ENCODE data around the gene EFHD2. TPM values are rescaled to one million over a fixed set of nuclear protein-coding genes. Genes with fewer than 3 reads are reported as not detected.

The EFHD2 gene
- total RNA-seq, 1 experiment from 2014 or later: 90.8 TPM

DNA sequence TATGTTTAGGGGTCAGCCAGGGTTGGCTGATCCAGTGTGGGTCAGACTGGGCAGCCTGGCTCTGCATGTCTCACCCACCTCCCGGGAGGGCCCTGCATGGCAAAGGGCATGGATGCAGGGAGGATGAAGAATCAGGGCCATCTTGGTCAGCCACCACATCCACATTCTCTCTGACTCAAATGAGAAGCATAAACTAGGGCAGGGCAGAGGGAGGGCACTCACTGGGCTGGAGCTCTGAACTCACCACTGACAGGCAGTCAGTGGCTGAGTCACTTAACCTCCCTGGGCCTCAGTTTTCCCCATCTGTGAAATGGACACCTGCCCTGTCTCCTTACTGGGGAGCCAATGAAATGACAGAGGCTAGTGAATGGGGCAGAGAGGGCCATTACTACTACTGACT is 42.5 kb downstream of the EFHD2 start:
- no peak for DNase-seq (ENCODE audit: low read depth, low spot score)
- Histone ChIP-seq H3K4me1 (ENCODE audit: control insufficient read depth, insufficient read depth, low read length) (no peaks in the 10 kb centered on the region), H3K27ac (ENCODE audit: low read length) (no peak overlapping the region), H3K27me3 (ENCODE audit: control insufficient read depth, insufficient read depth, low read length) (no peaks in the 10 kb centered on the region), H3K4me3 (ENCODE audit: low read depth in 2 of 2, low read length in 2 of 2) (no peak overlapping the region), H3K36me3 (ENCODE audit: control insufficient read depth, insufficient read depth, low read length) (no peaks in the 10 kb centered on the region), H3K9me3 (ENCODE audit: control insufficient read depth, insufficient read depth, low read depth, low read length) (no peaks in the 10 kb centered on the region)
- BruUV-seq (replicated peaks): no TSS peak
- POLR2A ChIA-PET: no interaction called here
- in situ Hi-C loops (cut with HindIII; ENCODE audit: low pct_unique_long_range_greater_than_20kb, low sequenced_read_pairs) (no loop called here), intact Hi-C loops (cut with micrococcal nuclease; ENCODE audit: unreplicated experiment) (no loop called here)
- ATAC-seq: no peak
- TF ChIP-seq TCF7L2 (IDR thresholded peaks at IDR 0.05; ENCODE audit: low read depth, low read length) (no peak), SIN3A (IDR thresholded peaks at IDR 0.05; ENCODE audit: borderline replicate concordance, insufficient read depth, low read depth, low read length) (no peak), POLR2AphosphoS5 (IDR thresholded peaks at IDR 0.05; ENCODE audit: low read depth, low read length) (no peak)
- TF ChIP-seq, protein P1, sequence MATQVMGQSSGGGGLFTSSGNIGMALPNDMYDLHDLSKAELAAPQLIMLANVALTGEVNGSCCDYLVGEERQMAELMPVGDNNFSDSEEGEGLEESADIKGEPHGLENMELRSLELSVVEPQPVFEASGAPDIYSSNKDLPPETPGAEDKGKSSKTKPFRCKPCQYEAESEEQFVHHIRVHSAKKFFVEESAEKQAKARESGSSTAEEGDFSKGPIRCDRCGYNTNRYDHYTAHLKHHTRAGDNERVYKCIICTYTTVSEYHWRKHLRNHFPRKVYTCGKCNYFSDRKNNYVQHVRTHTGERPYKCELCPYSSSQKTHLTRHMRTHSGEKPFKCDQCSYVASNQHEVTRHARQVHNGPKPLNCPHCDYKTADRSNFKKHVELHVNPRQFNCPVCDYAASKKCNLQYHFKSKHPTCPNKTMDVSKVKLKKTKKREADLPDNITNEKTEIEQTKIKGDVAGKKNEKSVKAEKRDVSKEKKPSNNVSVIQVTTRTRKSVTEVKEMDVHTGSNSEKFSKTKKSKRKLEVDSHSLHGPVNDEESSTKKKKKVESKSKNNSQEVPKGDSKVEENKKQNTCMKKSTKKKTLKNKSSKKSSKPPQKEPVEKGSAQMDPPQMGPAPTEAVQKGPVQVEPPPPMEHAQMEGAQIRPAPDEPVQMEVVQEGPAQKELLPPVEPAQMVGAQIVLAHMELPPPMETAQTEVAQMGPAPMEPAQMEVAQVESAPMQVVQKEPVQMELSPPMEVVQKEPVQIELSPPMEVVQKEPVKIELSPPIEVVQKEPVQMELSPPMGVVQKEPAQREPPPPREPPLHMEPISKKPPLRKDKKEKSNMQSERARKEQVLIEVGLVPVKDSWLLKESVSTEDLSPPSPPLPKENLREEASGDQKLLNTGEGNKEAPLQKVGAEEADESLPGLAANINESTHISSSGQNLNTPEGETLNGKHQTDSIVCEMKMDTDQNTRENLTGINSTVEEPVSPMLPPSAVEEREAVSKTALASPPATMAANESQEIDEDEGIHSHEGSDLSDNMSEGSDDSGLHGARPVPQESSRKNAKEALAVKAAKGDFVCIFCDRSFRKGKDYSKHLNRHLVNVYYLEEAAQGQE (IDR thresholded peaks at IDR 0.05; ENCODE audit: insufficient read depth in 1 of 2, low read depth in 2 of 2, low read length in 1 of 2): no peak
- TF ChIP-seq, protein P2, sequence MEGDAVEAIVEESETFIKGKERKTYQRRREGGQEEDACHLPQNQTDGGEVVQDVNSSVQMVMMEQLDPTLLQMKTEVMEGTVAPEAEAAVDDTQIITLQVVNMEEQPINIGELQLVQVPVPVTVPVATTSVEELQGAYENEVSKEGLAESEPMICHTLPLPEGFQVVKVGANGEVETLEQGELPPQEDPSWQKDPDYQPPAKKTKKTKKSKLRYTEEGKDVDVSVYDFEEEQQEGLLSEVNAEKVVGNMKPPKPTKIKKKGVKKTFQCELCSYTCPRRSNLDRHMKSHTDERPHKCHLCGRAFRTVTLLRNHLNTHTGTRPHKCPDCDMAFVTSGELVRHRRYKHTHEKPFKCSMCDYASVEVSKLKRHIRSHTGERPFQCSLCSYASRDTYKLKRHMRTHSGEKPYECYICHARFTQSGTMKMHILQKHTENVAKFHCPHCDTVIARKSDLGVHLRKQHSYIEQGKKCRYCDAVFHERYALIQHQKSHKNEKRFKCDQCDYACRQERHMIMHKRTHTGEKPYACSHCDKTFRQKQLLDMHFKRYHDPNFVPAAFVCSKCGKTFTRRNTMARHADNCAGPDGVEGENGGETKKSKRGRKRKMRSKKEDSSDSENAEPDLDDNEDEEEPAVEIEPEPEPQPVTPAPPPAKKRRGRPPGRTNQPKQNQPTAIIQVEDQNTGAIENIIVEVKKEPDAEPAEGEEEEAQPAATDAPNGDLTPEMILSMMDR (IDR thresholded peaks at IDR 0.05): no peak
- CTCF ChIA-PET: no interaction called here

DNA sequence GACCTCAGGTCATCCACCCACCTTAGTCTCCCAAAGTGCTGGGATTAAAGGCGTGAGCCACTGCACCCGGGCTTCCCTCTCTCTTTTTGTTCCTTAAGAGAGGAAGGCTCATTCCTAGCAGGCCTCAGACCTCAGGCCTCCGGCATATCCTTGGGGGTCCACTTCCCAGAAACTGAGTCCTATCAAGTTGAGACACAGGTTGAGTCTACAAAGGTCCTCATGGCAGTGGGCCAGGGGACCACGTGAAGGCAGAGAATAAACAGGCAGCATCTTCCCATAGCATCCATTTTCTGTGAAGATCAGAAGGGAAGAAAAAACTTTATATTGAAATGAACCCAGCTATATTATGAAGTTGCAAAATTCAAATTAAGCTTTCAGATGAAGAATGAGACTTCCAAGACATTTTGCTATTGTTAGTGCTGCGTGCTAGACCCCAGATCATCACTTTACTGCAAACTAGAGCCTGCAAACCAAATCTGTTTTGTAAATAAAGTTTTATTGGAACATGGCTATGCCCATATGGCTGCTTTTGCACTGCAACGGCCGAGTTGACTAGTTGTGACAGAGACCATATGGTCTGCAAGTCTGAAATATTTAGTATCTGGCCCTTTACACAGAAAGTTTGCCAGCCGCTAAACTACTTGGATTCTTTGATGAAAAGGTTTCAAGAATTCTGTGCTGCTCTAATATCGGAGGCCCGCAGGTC is 43.3 kb downstream of the EFHD2 start:
- no peaks in the 10 kb centered on the region for H3K9me3 ChIP-seq (ENCODE audit: control insufficient read depth, insufficient read depth, low read depth, low read length)
- DNase-seq (ENCODE audit: low read depth, low spot score) (no peak), ATAC-seq (no peak)
- no TSS peak for BruUV-seq (replicated peaks)
- no peaks in the 10 kb centered on the region for H3K36me3 ChIP-seq (ENCODE audit: control insufficient read depth, insufficient read depth, low read length)
- ChIA-PET CTCF (no interaction called here), POLR2A (no interaction called here)
- no peaks in the 10 kb centered on the region for H3K4me1 ChIP-seq (ENCODE audit: control insufficient read depth, insufficient read depth, low read length)
- no peak overlapping the region for H3K27ac ChIP-seq (ENCODE audit: low read length)
- intact Hi-C loops (cut with micrococcal nuclease; ENCODE audit: unreplicated experiment): no loop called here
- TF ChIP-seq, protein P2 (IDR thresholded peaks at IDR 0.05): no peak
- TF ChIP-seq TCF7L2 (IDR thresholded peaks at IDR 0.05; ENCODE audit: low read depth, low read length) (no peak), POLR2AphosphoS5 (IDR thresholded peaks at IDR 0.05; ENCODE audit: low read depth, low read length) (no peak), SIN3A (IDR thresholded peaks at IDR 0.05; ENCODE audit: borderline replicate concordance, insufficient read depth, low read depth, low read length) (no peak)
- TF ChIP-seq, protein P1 (IDR thresholded peaks at IDR 0.05; ENCODE audit: insufficient read depth in 1 of 2, low read depth in 2 of 2, low read length in 1 of 2): no peak
- H3K27me3 ChIP-seq (ENCODE audit: control insufficient read depth, insufficient read depth, low read length): no peaks in the 10 kb centered on the region
- H3K4me3 ChIP-seq (ENCODE audit: low read depth in 2 of 2, low read length in 2 of 2): no peak overlapping the region
- in situ Hi-C loops (cut with HindIII; ENCODE audit: low pct_unique_long_range_greater_than_20kb, low sequenced_read_pairs): no loop called here
